Hematopoietic multipotent progenitor cell treated with erythropoietin and hydrocortisone succinate and interleukin-3 and kit ligand, for 8 days (in vitro differentiated cells): ENCODE data around the gene PSMD9.
A peak's percentile ranks its signal among the peaks of the same experiment; 100 is the strongest.
"Not testable (repeated sequence)": the region's sequence is repeated elsewhere in the genome, so short reads cannot be mapped to it uniquely, and the experiment has no call there.

Experiments
- DNase-seq: peaks from one replicate; pipeline ENCODE4 v3.0.0-alpha.2; 2015

The PSMD9 gene

DNA sequence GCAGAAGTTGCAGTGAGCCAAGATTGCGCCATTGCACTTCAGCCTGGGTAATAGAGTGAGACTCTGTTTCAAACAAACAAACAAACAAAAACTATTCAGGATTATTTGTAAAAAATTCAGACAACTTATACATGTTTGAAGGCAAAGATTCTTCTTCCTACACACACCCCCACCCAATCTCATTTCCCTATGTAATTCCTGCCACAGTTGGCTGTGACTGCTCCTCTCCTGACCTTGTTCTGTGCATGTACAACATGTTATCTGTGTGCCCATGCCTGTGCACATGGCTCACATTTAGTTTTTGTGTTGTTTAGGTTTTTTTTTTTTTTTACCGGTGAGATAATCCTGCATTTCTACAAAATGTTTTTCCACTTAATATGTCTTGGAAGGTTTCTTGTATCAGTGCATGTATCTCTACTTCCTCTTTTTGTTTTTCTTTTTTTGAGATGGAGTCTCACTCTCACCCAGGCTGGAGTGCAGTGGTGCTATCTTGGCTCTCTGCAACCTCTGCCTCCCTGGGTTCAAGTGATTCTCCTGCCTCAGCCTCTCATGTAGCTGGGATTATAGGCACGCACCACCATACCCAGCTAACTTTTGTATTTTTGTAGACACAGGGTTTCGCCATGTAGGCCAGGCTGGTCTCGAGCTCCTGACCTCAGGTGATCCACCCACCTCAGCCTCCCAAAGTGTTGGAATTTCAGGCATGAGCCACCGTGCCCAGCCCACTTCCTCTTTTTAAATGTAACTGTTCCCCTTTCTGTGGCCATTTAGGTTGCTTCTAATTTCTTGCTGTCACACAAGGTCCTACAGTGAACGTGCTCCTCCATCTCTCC is 38.5 kb downstream of the PSMD9 start:
- no peak for DNase-seq

- DNase-seq: no peak
These were observed 39.2 kb downstream of the PSMD9 start for GRCh38 chr12:121927813-121928212.

DNA sequence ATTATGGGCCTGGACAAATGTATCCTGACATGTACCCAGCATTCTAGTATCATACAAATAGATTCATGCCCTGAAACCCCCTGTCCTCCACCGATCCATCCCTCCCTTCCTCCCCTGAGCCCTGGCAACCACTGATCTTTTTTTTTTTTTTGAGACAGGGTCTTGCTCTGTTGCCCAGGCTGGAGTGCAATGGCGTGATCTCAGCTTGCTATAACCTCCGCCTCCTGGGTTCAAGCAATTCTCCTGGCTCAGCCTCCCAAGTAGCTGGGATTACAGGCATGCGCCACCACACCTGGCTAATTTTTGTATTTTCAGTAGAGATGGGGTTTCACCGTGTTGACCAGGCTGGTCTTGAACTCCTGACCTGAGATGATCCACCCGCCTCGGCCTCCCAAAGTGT is 41.0 kb downstream of the PSMD9 start:
- DNase-seq: not testable (repeated sequence)

GRCh38 chr12:121930862-121931261 is 42.3 kb downstream of the PSMD9 start:
- DNase-seq: no peak

DNA sequence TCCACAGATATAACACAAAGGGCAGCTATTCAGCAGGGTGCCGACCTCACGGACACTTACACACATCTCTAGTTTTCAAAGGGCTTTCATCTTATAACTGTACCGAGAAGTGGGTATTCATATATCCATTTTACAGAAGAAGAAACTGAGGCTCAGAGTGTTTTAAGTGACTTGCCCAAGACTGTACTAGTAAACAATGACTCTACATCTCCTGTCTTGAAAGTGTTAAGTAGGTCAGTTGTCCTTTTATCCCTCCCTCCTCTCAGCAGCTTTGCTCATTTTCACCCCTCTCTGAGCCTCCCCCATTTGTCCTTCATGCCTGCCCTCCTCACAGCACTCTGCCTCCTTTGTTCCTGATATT is 43.6 kb downstream of the PSMD9 start:
- DNase-seq: no peak

DNA sequence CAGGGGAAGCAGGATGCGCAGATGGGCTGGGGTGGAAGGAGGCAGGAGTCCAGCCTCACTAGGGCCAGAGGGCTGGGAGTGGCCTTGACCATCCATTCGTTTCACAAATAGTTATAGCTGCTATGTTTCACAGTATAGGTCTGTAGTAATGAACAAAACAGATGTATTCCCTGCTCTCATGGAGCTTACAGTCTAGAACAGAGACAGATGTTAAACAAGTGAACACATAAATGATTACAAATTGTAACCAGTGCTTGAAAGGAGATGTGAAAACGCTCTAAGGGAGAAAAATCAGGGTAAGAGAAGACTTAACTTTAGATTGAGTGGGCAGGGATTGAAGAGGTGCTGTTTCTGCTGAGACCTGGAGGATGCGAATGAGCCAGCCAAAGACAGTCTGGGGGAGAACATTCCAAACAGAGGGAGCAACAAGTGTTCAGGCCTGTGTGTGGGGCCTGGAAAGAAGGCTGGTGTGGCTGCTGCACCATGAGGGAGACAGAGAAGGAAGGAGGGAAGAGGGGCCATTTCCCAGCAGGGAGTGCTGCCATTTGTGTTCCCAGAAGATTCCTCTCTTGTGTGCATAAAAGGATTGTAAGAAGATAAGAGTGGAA is 44.4 kb downstream of the PSMD9 start:
- DNase-seq: no peak

GRCh38 chr12:121933522-121934308 is 45.1 kb downstream of the PSMD9 start:
- peak; percentile 64 for DNase-seq

GRCh38 chr12:121934309-121934664 is 45.7 kb downstream of the PSMD9 start:
- no peak for DNase-seq

- no peak for DNase-seq
These were observed 49.1 kb downstream of the PSMD9 start for GRCh38 chr12:121937654-121938053.

DNA sequence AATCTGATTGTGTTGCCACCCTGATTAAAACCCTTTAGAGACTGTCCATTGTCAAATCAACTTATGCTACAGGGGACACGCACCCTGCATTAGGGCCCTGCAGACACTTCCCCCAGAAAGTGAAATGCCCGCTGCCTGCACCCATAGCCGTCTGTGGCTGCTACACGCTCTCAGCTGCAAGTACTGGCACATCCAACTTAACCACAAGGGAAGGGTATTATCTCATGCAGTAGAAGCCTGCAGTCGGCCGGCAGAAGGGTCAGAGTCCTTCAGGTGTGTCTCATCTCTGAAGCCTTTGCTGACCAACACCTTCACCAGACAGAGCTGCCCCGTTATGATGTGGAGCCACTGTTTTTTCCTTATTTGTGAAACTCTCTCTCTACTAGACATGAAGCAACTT is 50.6 kb downstream of the PSMD9 start:
- DNase-seq: no peak

DNA sequence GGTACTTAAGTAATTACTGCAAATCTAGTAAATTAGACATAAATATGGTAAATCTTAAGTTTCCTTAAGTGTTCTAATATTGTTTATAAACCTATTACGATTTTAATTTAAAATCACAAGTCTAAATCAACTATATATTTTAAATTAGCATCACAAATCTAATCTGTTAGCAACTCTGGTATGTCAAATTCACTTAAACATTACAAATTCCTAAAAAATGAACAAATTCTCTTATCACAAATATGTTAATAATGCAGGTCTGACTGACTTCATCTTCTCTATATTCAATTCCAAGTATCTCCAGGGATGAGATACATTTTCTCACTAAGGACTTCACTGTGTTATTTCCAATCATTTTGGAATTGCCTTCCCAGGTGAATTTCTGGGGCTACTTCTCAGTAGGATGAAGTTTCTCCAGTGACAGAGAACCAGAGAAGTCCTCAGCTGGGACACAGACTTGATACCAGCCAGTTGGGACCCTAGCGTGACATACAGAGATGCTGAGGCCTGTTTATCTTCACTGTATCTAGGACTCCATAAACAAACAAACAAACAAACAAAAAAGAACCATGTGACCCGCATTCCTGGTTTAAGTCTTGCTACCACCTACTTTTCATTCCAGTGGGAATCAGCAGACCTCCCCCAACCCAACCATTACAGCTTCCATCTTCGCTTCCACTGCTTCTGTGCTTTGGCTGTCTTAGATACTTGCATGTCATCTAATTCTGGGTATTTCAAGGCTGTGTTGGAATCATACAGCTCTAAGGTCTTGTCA is 51.6 kb downstream of the PSMD9 start:
- no peak for DNase-seq

DNA sequence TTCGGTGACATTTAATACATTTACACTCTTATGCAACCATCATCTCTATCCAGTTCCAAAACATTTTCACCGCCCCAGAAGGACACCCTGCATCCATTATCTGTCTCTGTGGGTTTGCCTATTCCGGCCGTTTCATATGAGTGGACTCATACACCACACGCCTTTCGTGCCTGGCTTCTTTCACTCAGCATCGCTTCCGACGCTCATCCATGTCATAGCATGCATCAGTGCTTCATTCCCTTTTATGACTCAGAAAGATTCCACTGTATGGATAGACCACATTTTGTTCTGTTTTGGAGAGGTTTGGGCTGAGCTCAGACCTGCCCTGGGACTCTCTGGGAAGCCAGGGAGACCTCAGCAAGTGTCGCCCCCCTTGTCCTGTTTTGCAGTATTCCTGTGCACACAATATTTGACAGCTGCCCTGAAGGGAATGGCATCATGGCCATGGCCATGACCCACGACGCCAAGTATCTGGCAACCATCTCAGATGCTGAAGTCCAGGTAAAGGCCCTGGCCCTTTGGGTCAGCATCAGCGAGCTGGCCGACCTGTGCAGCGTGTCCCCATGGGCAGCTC is 53.6 kb downstream of the PSMD9 start:
- DNase-seq: no peak

DNA sequence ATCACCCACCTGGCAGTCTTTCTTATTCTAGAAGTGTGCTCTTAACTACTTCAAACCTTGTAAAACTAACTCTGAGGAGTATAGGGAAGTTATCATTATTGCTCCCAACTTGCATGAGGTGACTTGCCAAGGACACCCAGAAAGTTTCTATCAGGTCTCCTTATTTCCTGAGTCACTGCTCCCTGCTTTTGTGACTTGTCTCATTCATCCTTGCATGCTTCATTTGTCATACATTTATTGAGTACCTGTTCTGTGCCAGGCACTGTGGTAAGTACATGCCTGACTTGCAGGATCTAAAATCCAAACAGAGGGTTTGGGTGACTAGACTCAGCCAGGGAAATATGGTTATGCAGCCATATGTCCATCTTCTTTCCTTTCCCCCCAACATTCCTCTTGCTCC is 55.3 kb downstream of the PSMD9 start:
- no peak for DNase-seq

DNA sequence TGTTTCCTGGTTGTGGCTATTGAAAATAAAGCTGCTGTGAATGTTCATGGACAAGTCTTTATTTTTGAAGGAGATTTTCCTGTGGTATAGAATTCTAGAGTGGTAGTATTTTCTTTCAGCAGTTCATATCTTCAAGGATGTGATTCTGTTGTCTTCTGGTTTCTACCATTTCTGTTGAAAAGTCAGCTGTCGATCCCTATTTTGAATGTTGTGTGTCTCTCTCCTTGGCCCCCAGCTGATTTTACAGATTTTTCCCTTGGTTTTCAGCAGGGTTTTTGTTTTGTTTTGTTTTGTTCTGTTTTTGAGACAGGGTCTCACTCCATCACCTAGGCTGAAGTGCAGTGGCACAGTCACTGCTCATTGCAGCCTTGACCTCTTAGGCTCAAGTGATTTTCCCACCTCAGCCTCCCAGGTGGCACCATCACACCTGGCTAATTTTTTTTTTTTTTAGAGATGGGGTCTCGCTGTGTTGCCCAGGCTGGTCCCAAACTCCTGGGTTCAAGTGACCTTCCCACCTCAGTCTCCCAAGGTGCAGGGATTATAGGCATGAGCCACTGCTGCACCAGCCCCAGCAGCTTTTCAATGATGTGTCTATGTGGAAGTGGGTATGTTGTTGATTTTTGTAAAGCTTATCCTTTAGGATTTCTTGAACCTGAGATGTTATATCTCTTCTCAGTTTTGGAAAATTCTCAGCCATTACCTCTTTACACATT is 57.9 kb downstream of the PSMD9 start:
- no peak for DNase-seq

GRCh38 chr12:121947981-121948380 is 59.4 kb downstream of the PSMD9 start:
- no peak for DNase-seq

GRCh38 chr12:121949648-121950397 is 61.2 kb downstream of the PSMD9 start:
- no peak for DNase-seq

GRCh38 chr12:121953117-121953692 is 64.6 kb downstream of the PSMD9 start:
- no peak for DNase-seq

- DNase-seq: no peak
These were observed 65.1 kb downstream of the PSMD9 start for GRCh38 chr12:121953695-121954094.

GRCh38 chr12:121955258-121956237 is 67.0 kb downstream of the PSMD9 start:
- peak; percentile 43 for DNase-seq
